ENCODE measurements around the gene CCK. TPM values are rescaled to one million over a fixed set of nuclear protein-coding genes. Genes with fewer than 3 reads are reported as not detected.
"Not testable (repeated sequence)": the region's sequence is repeated elsewhere in the genome, so short reads cannot be mapped to it uniquely, and the experiment has no call there.

The CCK gene
- polyA plus RNA-seq, 2 donors, result 0.12 to 0.19 TPM

- H3K4me3 ChIP-seq (ENCODE audit: low read depth in 1 of 2, low read length in 2 of 2), result no peak overlapping the region
- H3K27me3 ChIP-seq (ENCODE audit: control insufficient read depth in 1 of 2, insufficient read depth in 2 of 2, low read length in 2 of 2), result no peaks in the 10 kb centered on the region
- H3K27ac ChIP-seq (ENCODE audit: low read depth in 2 of 2, low read length in 1 of 2), result no peak overlapping the region
- no peaks in the 10 kb centered on the region for H3K4me1 ChIP-seq (ENCODE audit: control insufficient read depth in 2 of 2, insufficient read depth in 2 of 2, low read length in 1 of 2)
- H3K9me3 ChIP-seq (ENCODE audit: control insufficient read depth in 2 of 2, insufficient read depth in 1 of 2, low read depth in 1 of 2, low read length in 1 of 2), result no peaks in the 10 kb centered on the region
- no peaks in the 10 kb centered on the region for H3K36me3 ChIP-seq (ENCODE audit: control insufficient read depth in 2 of 2, insufficient read depth in 2 of 2, low read length in 1 of 2)
- 79 to 88% methylated on average over 1 of the region's 1 CpG for WGBS, 2 donors
Observed at GRCh38 chr3:42292009-42292408, 26.0 kb upstream of the CCK start.

GRCh38 chr3:42290966-42291714, 25.2 kb upstream of the CCK start:
- H3K27ac ChIP-seq (ENCODE audit: low read depth in 2 of 2, low read length in 1 of 2), result no peak overlapping the region
- no peaks in the 10 kb centered on the region for H3K4me1 ChIP-seq (ENCODE audit: control insufficient read depth in 2 of 2, insufficient read depth in 2 of 2, low read length in 1 of 2)
- H3K27me3 ChIP-seq (ENCODE audit: control insufficient read depth in 1 of 2, insufficient read depth in 2 of 2, low read length in 2 of 2), result no peaks in the 10 kb centered on the region
- H3K9me3 ChIP-seq (ENCODE audit: control insufficient read depth in 2 of 2, insufficient read depth in 1 of 2, low read depth in 1 of 2, low read length in 1 of 2), result no peaks in the 10 kb centered on the region
- no peaks in the 10 kb centered on the region for H3K36me3 ChIP-seq (ENCODE audit: control insufficient read depth in 2 of 2, insufficient read depth in 2 of 2, low read length in 1 of 2)
- no peak overlapping the region for H3K4me3 ChIP-seq (ENCODE audit: low read depth in 1 of 2, low read length in 2 of 2)
- 71 to 88% methylated on average over 5 of the region's 5 CpGs for WGBS, 2 donors

GRCh38 chr3:42289026-42289425, 23.0 kb upstream of the CCK start:
- H3K36me3 ChIP-seq (ENCODE audit: control insufficient read depth in 2 of 2, insufficient read depth in 2 of 2, low read length in 1 of 2), result no peaks in the 10 kb centered on the region
- H3K27ac ChIP-seq (ENCODE audit: low read depth in 2 of 2, low read length in 1 of 2), result no peak overlapping the region
- H3K4me3 ChIP-seq (ENCODE audit: low read depth in 1 of 2, low read length in 2 of 2), result no peak overlapping the region
- H3K4me1 ChIP-seq (ENCODE audit: control insufficient read depth in 2 of 2, insufficient read depth in 2 of 2, low read length in 1 of 2), result no peaks in the 10 kb centered on the region
- H3K9me3 ChIP-seq (ENCODE audit: control insufficient read depth in 2 of 2, insufficient read depth in 1 of 2, low read depth in 1 of 2, low read length in 1 of 2), result no peaks in the 10 kb centered on the region
- 17 to 33% methylated on average over 1 of the region's 1 CpG for WGBS, 2 donors
- H3K27me3 ChIP-seq (ENCODE audit: control insufficient read depth in 1 of 2, insufficient read depth in 2 of 2, low read length in 2 of 2), result no peaks in the 10 kb centered on the region

GRCh38 chr3:42288385-42288784, 22.4 kb upstream of the CCK start:
- 50 to 51% methylated on average over 2 of the region's 2 CpGs for WGBS, 2 donors
- Histone ChIP-seq H3K27ac (ENCODE audit: low read depth in 2 of 2, low read length in 1 of 2) (no peak overlapping the region), H3K36me3 (ENCODE audit: control insufficient read depth in 2 of 2, insufficient read depth in 2 of 2, low read length in 1 of 2) (no peaks in the 10 kb centered on the region), H3K4me3 (ENCODE audit: low read depth in 1 of 2, low read length in 2 of 2) (no peak overlapping the region), H3K27me3 (ENCODE audit: control insufficient read depth in 1 of 2, insufficient read depth in 2 of 2, low read length in 2 of 2) (no peaks in the 10 kb centered on the region), H3K9me3 (ENCODE audit: control insufficient read depth in 2 of 2, insufficient read depth in 1 of 2, low read depth in 1 of 2, low read length in 1 of 2) (no peaks in the 10 kb centered on the region), H3K4me1 (ENCODE audit: control insufficient read depth in 2 of 2, insufficient read depth in 2 of 2, low read length in 1 of 2) (no peaks in the 10 kb centered on the region)

- H3K4me3 ChIP-seq (ENCODE audit: low read depth in 1 of 2, low read length in 2 of 2), result not testable (repeated sequence)
- 82% methylated on average over 8 of the region's 8 CpGs for WGBS, 2 donors
Observed at GRCh38 chr3:42287423-42287822, 21.4 kb upstream of the CCK start.

GRCh38 chr3:42277676-42278075, 11.7 kb upstream of the CCK start:
- Histone ChIP-seq H3K4me3 (ENCODE audit: low read depth in 1 of 2, low read length in 2 of 2) (no peak overlapping the region), H3K9me3 (ENCODE audit: control insufficient read depth in 2 of 2, insufficient read depth in 1 of 2, low read depth in 1 of 2, low read length in 1 of 2) (peaks cover 3 to 7% of the 10 kb centered on the region in 2 donors), H3K36me3 (ENCODE audit: control insufficient read depth in 2 of 2, insufficient read depth in 2 of 2, low read length in 1 of 2) (no peaks in the 10 kb centered on the region), H3K4me1 (ENCODE audit: control insufficient read depth in 2 of 2, insufficient read depth in 2 of 2, low read length in 1 of 2) (no peaks in the 10 kb centered on the region), H3K27ac (ENCODE audit: low read depth in 2 of 2, low read length in 1 of 2) (no peak overlapping the region), H3K27me3 (ENCODE audit: control insufficient read depth in 1 of 2, insufficient read depth in 2 of 2, low read length in 2 of 2) (peaks cover 0 to under 1% of the 10 kb centered on the region in 2 donors)
- WGBS, 2 donors, result 66 to 68% methylated on average over 6 of the region's 6 CpGs

More at GRCh38 chr3:42287423-42287822, 21.4 kb upstream of the CCK start:
- H3K4me1 ChIP-seq (ENCODE audit: control insufficient read depth in 2 of 2, insufficient read depth in 2 of 2, low read length in 1 of 2); H3K27me3 ChIP-seq (ENCODE audit: control insufficient read depth in 1 of 2, insufficient read depth in 2 of 2, low read length in 2 of 2); H3K36me3 ChIP-seq (ENCODE audit: control insufficient read depth in 2 of 2, insufficient read depth in 2 of 2, low read length in 1 of 2); H3K9me3 ChIP-seq (ENCODE audit: control insufficient read depth in 2 of 2, insufficient read depth in 1 of 2, low read depth in 1 of 2, low read length in 1 of 2); H3K27ac ChIP-seq (ENCODE audit: low read depth in 2 of 2, low read length in 1 of 2): not testable (repeated sequence)

GRCh38 chr3:42276141-42277132, 10.5 kb upstream of the CCK start:
- 72 to 77% methylated on average over 3 of the region's 3 CpGs for WGBS, 2 donors
- no peak overlapping the region for H3K27ac ChIP-seq (ENCODE audit: low read depth in 2 of 2, low read length in 1 of 2)
- peaks cover 0 to 4% of the 10 kb centered on the region in 2 donors for H3K27me3 ChIP-seq (ENCODE audit: control insufficient read depth in 1 of 2, insufficient read depth in 2 of 2, low read length in 2 of 2)

GRCh38 chr3:42275217-42275616, 9.2 kb upstream of the CCK start:
- WGBS, 2 donors, result 35 to 50% methylated on average over 1 of the region's 1 CpG
- H3K4me3 ChIP-seq (ENCODE audit: low read depth in 1 of 2, low read length in 2 of 2), result no peak overlapping the region
- no peaks in the 10 kb centered on the region for H3K4me1 ChIP-seq (ENCODE audit: control insufficient read depth in 2 of 2, insufficient read depth in 2 of 2, low read length in 1 of 2)
- no peaks in the 10 kb centered on the region for H3K36me3 ChIP-seq (ENCODE audit: control insufficient read depth in 2 of 2, insufficient read depth in 2 of 2, low read length in 1 of 2)
- H3K9me3 ChIP-seq (ENCODE audit: control insufficient read depth in 2 of 2, insufficient read depth in 1 of 2, low read depth in 1 of 2, low read length in 1 of 2), result peaks cover 2 to 5% of the 10 kb centered on the region in 2 donors
- H3K27ac ChIP-seq (ENCODE audit: low read depth in 2 of 2, low read length in 1 of 2), result no peak overlapping the region
- peaks cover 0 to 4% of the 10 kb centered on the region in 2 donors for H3K27me3 ChIP-seq (ENCODE audit: control insufficient read depth in 1 of 2, insufficient read depth in 2 of 2, low read length in 2 of 2)

More at GRCh38 chr3:42276141-42277132, 10.5 kb upstream of the CCK start:
- peaks cover 3 to 7% of the 10 kb centered on the region in 2 donors for H3K9me3 ChIP-seq (ENCODE audit: control insufficient read depth in 2 of 2, insufficient read depth in 1 of 2, low read depth in 1 of 2, low read length in 1 of 2)
- no peaks in the 10 kb centered on the region for H3K36me3 ChIP-seq (ENCODE audit: control insufficient read depth in 2 of 2, insufficient read depth in 2 of 2, low read length in 1 of 2)
- H3K4me1 ChIP-seq (ENCODE audit: control insufficient read depth in 2 of 2, insufficient read depth in 2 of 2, low read length in 1 of 2), result no peaks in the 10 kb centered on the region
- no peak overlapping the region for H3K4me3 ChIP-seq (ENCODE audit: low read depth in 1 of 2, low read length in 2 of 2)

- H3K9me3 ChIP-seq (ENCODE audit: control insufficient read depth in 2 of 2, insufficient read depth in 1 of 2, low read depth in 1 of 2, low read length in 1 of 2), result no peaks in the 10 kb centered on the region
- H3K27ac ChIP-seq (ENCODE audit: low read depth in 2 of 2, low read length in 1 of 2), result no peak overlapping the region
- no peak overlapping the region for H3K4me3 ChIP-seq (ENCODE audit: low read depth in 1 of 2, low read length in 2 of 2)
- H3K36me3 ChIP-seq (ENCODE audit: control insufficient read depth in 2 of 2, insufficient read depth in 2 of 2, low read length in 1 of 2), result no peaks in the 10 kb centered on the region
- peaks cover 0 to 4% of the 10 kb centered on the region in 2 donors for H3K27me3 ChIP-seq (ENCODE audit: control insufficient read depth in 1 of 2, insufficient read depth in 2 of 2, low read length in 2 of 2)
- no peaks in the 10 kb centered on the region for H3K4me1 ChIP-seq (ENCODE audit: control insufficient read depth in 2 of 2, insufficient read depth in 2 of 2, low read length in 1 of 2)
Observed at GRCh38 chr3:42274266-42274665, 8.3 kb upstream of the CCK start.

All from esophagus (tissue), 2 donors.